ENCODE measurements around the gene FSIP1. TPM values are rescaled to one million over a fixed set of nuclear protein-coding genes. Genes with fewer than 3 reads are reported as not detected.

Gene FSIP1
- total RNA-seq, 5 donors from 2014 or later (not counting 1 experiment from before 2014, with no cell fraction given), result 0.30 to 1.0 (median 0.43) TPM

DNA sequence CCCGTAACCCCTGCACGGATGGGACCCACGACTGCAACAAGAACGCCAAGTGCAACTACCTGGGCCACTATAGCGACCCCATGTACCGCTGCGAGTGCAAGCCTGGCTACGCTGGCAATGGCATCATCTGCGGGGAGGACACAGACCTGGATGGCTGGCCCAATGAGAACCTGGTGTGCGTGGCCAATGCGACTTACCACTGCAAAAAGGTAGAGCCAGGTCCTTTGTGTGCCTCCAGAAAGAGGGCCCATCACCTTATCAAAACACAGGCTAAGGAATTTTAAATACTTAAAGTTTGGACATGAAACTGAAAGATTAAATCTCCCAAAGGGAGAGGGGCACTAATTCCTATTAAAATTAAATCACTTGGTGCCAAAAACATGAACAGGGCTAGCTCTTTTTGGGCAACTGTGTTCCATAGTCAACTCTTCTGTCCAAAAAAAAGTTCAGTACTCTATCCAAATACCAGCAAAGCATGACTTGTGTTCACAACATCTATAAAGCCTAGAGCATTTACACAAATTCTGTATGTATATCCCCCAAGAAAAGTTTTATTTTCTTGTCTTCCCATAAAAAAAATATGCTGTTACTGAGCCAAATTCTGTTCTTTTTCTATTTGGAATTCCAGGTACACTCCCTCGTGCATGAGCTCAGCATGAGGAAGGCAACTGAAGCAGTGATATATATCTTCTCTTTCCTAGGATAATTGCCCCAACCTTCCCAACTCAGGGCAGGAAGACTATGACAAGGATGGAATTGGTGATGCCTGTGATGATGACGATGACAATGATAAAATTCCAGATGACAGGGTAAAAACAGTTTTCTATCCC, 192.6 kb downstream of the FSIP1 start:
- ATAC-seq (replicated peaks in 1 of 4) (no peak), DNase-seq (no peak)
- H3K4me1 ChIP-seq (ENCODE audit: control insufficient read depth in 1 of 2, extremely low read depth in 1 of 2, insufficient read depth in 2 of 2, low read length in 2 of 2), result no peaks in the 10 kb centered on the region
- H3K36me3 ChIP-seq (ENCODE audit: control insufficient read depth in 2 of 2, extremely low read depth in 1 of 2, insufficient read depth in 1 of 2, low read length in 1 of 2), result no peaks in the 10 kb centered on the region
- peaks cover 28% of the 10 kb centered on the region for H3K36me3 Mint-ChIP-seq
- H3K27ac Mint-ChIP-seq, result no peak overlapping the region
- peaks cover 0 to 7% of the 10 kb centered on the region in 2 donors for H3K27me3 Mint-ChIP-seq
- H3K4me3 ChIP-seq (ENCODE audit: control insufficient read depth in 1 of 2, extremely low read depth in 1 of 2, low read length in 1 of 2), result no peak overlapping the region
- peaks cover 0 to 9% (median 9%) of the 10 kb centered on the region in 3 donors for H3K4me1 Mint-ChIP-seq
- H3K4me3 Mint-ChIP-seq, result no peak overlapping the region
- H3K9me3 ChIP-seq, result no peaks in the 10 kb centered on the region
- WGBS (ENCODE audit: insufficient coverage), result 96% methylated on average over 9 of the region's 13 CpGs
- no peak overlapping the region for H3K27ac ChIP-seq (ENCODE audit: low read length)
- ChIA-PET POLR2A (no interaction called here), CTCF (interaction anchor here in 1 of 2 donors (1.2 kb wide), 1 partner anchor 10 kb away, joined by 3 read pairs; the partner anchor contains the start of gene THBS1)
- H3K9me3 Mint-ChIP-seq, result no peaks in the 10 kb centered on the region
- H3K27me3 ChIP-seq (replicated peaks in 1 of 2; ENCODE audit: control insufficient read depth in 2 of 2, extremely low read depth in 1 of 2, insufficient read depth in 2 of 2, low read length in 1 of 2), result no peaks in the 10 kb centered on the region

DNA sequence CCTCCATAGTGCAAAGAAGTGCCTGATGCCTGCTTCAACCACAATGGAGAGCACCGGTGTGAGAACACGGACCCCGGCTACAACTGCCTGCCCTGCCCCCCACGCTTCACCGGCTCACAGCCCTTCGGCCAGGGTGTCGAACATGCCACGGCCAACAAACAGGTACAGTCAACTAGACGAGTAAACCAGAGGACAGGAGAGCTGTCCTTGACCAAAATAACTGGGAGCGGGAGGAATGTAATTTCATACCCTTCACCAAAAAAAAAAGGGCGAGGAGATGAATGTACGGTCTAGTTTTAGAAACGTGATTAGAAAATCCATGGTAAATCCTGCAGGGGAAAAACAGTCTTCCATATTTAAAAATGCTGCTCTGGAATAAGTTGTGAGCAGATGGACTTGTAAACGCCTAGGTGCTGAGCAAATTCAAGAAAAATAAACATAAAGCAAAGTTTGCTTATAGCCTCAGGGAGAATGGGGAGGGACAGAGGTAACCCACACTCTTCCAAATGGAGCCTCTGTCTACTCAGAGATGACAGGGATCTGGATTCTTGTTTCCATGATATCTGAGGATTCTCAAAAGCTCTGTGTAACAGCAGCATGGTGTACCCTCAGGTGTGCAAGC, 193.3 kb downstream of the FSIP1 start:
- peaks cover 28% of the 10 kb centered on the region for H3K36me3 Mint-ChIP-seq
- no peak overlapping the region for H3K27ac ChIP-seq (ENCODE audit: low read length)
- ChIA-PET CTCF (interaction anchor here in 1 of 2 donors (1.2 kb wide), 1 partner anchor 9 kb away, joined by 3 read pairs; the partner anchor contains the start of gene THBS1), POLR2A (no interaction called here)
- H3K4me1 Mint-ChIP-seq, result peaks cover 0 to 13% (median 12%) of the 10 kb centered on the region in 3 donors
- H3K4me1 ChIP-seq (ENCODE audit: control insufficient read depth in 1 of 2, extremely low read depth in 1 of 2, insufficient read depth in 2 of 2, low read length in 2 of 2), result no peaks in the 10 kb centered on the region
- no peaks in the 10 kb centered on the region for H3K9me3 ChIP-seq
- no peak overlapping the region for H3K4me3 ChIP-seq (ENCODE audit: control insufficient read depth in 1 of 2, extremely low read depth in 1 of 2, low read length in 1 of 2)
- no peak overlapping the region for H3K4me3 Mint-ChIP-seq
- peaks cover 0 to 7% of the 10 kb centered on the region in 2 donors for H3K27me3 Mint-ChIP-seq
- 97% methylated on average over 7 of the region's 14 CpGs for WGBS (ENCODE audit: insufficient coverage)
- no peaks in the 10 kb centered on the region for H3K27me3 ChIP-seq (replicated peaks in 1 of 2; ENCODE audit: control insufficient read depth in 2 of 2, extremely low read depth in 1 of 2, insufficient read depth in 2 of 2, low read length in 1 of 2)
- no peaks in the 10 kb centered on the region for H3K9me3 Mint-ChIP-seq
- no peak overlapping the region for H3K27ac Mint-ChIP-seq
- no peaks in the 10 kb centered on the region for H3K36me3 ChIP-seq (ENCODE audit: control insufficient read depth in 2 of 2, extremely low read depth in 1 of 2, insufficient read depth in 1 of 2, low read length in 1 of 2)
- ATAC-seq (replicated peaks in 1 of 4), result no peak
- no peak for DNase-seq

DNA sequence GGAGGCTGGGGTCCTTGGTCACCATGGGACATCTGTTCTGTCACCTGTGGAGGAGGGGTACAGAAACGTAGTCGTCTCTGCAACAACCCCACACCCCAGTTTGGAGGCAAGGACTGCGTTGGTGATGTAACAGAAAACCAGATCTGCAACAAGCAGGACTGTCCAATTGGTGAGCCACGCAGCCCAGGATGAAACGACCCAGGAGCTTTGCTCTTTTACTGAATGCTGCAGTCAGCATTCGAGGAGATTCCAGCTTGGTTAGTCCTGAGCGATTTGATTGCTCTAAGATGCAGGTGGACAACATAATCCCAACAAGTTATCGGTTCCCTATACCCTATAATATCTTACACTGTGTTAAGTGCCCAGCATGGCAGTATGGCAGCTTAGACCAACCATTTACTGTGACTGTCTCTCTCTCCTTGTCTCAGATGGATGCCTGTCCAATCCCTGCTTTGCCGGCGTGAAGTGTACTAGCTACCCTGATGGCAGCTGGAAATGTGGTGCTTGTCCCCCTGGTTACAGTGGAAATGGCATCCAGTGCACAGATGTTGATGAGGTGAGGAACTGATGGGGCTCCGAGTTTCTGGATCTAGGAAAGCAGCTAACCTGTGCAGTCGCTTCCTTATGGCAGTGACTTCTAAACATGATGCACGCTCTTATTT, 194.0 kb downstream of the FSIP1 start:
- WGBS (ENCODE audit: insufficient coverage), result 95% methylated on average over 11 of the region's 13 CpGs
- Histone ChIP-seq H3K9me3 (no peaks in the 10 kb centered on the region), H3K4me1 (ENCODE audit: control insufficient read depth in 1 of 2, extremely low read depth in 1 of 2, insufficient read depth in 2 of 2, low read length in 2 of 2) (no peaks in the 10 kb centered on the region), H3K36me3 (ENCODE audit: control insufficient read depth in 2 of 2, extremely low read depth in 1 of 2, insufficient read depth in 1 of 2, low read length in 1 of 2) (no peaks in the 10 kb centered on the region), H3K27ac (ENCODE audit: low read length) (no peak overlapping the region), H3K27me3 (replicated peaks in 1 of 2; ENCODE audit: control insufficient read depth in 2 of 2, extremely low read depth in 1 of 2, insufficient read depth in 2 of 2, low read length in 1 of 2) (no peaks in the 10 kb centered on the region), H3K4me3 (ENCODE audit: control insufficient read depth in 1 of 2, extremely low read depth in 1 of 2, low read length in 1 of 2) (no peak overlapping the region)
- no peaks in the 10 kb centered on the region for H3K9me3 Mint-ChIP-seq
- H3K27me3 Mint-ChIP-seq, result peaks cover 0 to 3% of the 10 kb centered on the region in 2 donors
- ChIA-PET CTCF (no interaction called here), POLR2A (no interaction called here)
- ATAC-seq (replicated peaks in 1 of 4) (no peak), DNase-seq (no peak)
- peaks cover 0 to 10% (median 7%) of the 10 kb centered on the region in 3 donors for H3K4me1 Mint-ChIP-seq
- H3K36me3 Mint-ChIP-seq, result peaks cover 24% of the 10 kb centered on the region
- H3K4me3 Mint-ChIP-seq, result no peak overlapping the region
- no peak overlapping the region for H3K27ac Mint-ChIP-seq

DNA sequence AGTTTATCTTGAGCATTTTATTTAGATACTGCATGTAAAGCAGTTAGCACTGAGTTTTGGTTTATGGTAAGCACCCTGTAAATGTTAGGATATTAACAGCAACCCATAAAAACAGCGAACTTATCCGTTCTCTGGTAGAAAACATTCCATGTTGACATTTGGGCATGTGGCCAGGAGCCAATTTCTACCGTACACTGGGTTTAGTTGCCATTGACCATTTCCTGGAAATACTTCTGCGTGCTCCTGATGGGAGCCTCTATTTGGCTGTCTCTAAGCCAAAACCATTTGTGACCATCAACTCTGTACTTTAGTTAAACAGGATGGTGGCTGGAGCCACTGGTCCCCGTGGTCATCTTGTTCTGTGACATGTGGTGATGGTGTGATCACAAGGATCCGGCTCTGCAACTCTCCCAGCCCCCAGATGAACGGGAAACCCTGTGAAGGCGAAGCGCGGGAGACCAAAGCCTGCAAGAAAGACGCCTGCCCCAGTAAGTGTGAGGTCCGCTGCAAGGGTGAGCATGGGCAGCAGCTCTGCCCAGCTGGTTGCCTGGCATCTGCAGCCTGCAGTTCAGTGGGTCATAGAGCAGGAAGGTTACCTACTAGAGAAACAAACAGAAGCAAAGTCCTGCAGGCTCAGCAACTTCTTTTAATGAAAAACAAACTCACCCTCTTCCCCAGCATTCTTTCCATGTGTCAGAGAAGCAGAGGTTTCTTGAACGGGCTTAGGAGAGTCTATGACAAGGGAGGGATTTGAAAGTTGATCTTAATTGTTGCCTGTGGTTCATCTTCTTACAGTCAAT, 194.7 kb downstream of the FSIP1 start:
- ATAC-seq (replicated peaks in 1 of 4), result no peak
- Histone ChIP-seq H3K4me3 (ENCODE audit: control insufficient read depth in 1 of 2, extremely low read depth in 1 of 2, low read length in 1 of 2) (no peak overlapping the region), H3K9me3 (no peaks in the 10 kb centered on the region), H3K27ac (ENCODE audit: low read length) (no peak overlapping the region), H3K27me3 (replicated peaks in 1 of 2; ENCODE audit: control insufficient read depth in 2 of 2, extremely low read depth in 1 of 2, insufficient read depth in 2 of 2, low read length in 1 of 2) (no peaks in the 10 kb centered on the region), H3K4me1 (ENCODE audit: control insufficient read depth in 1 of 2, extremely low read depth in 1 of 2, insufficient read depth in 2 of 2, low read length in 2 of 2) (peaks cover 0 to under 1% of the 10 kb centered on the region in 2 experiments), H3K36me3 (ENCODE audit: control insufficient read depth in 2 of 2, extremely low read depth in 1 of 2, insufficient read depth in 1 of 2, low read length in 1 of 2) (no peaks in the 10 kb centered on the region)
- CTCF ChIA-PET, result no interaction called here
- Mint-ChIP-seq H3K36me3 (peaks cover 22% of the 10 kb centered on the region), H3K9me3 (no peaks in the 10 kb centered on the region), H3K4me3 (no peak overlapping the region), H3K27me3 (peaks cover 3 to 11% of the 10 kb centered on the region in 2 donors), H3K4me1 (peaks cover 0 to 16% (median 7%) of the 10 kb centered on the region in 3 donors), H3K27ac (no peak overlapping the region)
- POLR2A ChIA-PET, result no interaction called here
- 90% methylated on average over 6 of the region's 13 CpGs for WGBS (ENCODE audit: insufficient coverage)
- DNase-seq, result no peak

DNA sequence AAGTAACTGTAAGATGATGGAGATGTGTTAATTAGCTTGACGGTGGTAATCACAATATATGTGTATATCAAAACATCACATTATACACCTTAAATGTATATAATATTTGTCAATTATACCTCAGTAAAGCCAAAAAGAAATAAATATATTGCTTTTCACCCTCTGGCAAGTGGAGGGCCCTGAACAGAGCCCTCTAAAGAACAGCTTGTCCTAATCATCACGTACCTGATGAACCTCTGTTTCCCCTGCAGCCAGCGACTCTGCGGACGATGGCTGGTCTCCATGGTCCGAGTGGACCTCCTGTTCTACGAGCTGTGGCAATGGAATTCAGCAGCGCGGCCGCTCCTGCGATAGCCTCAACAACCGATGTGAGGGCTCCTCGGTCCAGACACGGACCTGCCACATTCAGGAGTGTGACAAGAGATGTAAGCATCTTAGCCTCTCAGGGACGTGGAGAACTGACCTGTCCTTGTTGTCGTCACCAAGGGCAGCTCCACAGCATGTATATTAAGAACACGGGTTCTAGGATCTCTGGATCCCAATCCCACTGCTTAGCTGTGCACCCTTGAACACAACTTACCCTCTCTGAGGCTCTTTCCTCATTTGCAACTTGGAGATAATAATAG, 195.4 kb downstream of the FSIP1 start:
- H3K36me3 ChIP-seq (ENCODE audit: control insufficient read depth in 2 of 2, extremely low read depth in 1 of 2, insufficient read depth in 1 of 2, low read length in 1 of 2), result no peaks in the 10 kb centered on the region
- POLR2A ChIA-PET, result no interaction called here
- H3K27ac ChIP-seq (ENCODE audit: low read length), result no peak overlapping the region
- peaks cover 4 to 7% of the 10 kb centered on the region in 2 donors for H3K27me3 Mint-ChIP-seq
- no peaks in the 10 kb centered on the region for H3K9me3 Mint-ChIP-seq
- WGBS (ENCODE audit: insufficient coverage), result 97% methylated on average over 15 of the region's 17 CpGs
- CTCF ChIA-PET, result interaction anchor here (0.5 to 0.9 kb wide), 2 partner anchors 9 to 145 kb away, joined by 3 to 4 read pairs; no protein-coding TSS in a partner anchor
- peaks cover 0 to 4% of the 10 kb centered on the region in 2 experiments for H3K27me3 ChIP-seq (replicated peaks in 1 of 2; ENCODE audit: control insufficient read depth in 2 of 2, extremely low read depth in 1 of 2, insufficient read depth in 2 of 2, low read length in 1 of 2)
- H3K9me3 ChIP-seq, result no peaks in the 10 kb centered on the region
- peaks cover 0 to 24% (median 7%) of the 10 kb centered on the region in 3 donors for H3K4me1 Mint-ChIP-seq
- peaks cover 18% of the 10 kb centered on the region for H3K36me3 Mint-ChIP-seq
- ATAC-seq (replicated peaks in 1 of 4), result no peak
- no peak for DNase-seq
- no peak overlapping the region for H3K4me3 ChIP-seq (ENCODE audit: control insufficient read depth in 1 of 2, extremely low read depth in 1 of 2, low read length in 1 of 2)
- H3K4me1 ChIP-seq (ENCODE audit: control insufficient read depth in 1 of 2, extremely low read depth in 1 of 2, insufficient read depth in 2 of 2, low read length in 2 of 2), result peaks cover 0 to 5% of the 10 kb centered on the region in 2 experiments
- H3K4me3 Mint-ChIP-seq, result no peak overlapping the region
- no peak overlapping the region for H3K27ac Mint-ChIP-seq

Data from T-cell (primary cell).